Neural cell (in vitro differentiated cells): Measurements from ENCODE around the gene SAMMSON.

Experiments used
- CTCF ChIP-seq: fragments of 450-650 bp; IDR thresholded peaks from 2 replicates; pipeline ENCODE4 v1.5.1; 2014; ENCODE audit warnings: antibody characterized with exemption, mild to moderate bottlenecking, moderate library complexity; ENCODE audit not compliant: poor library complexity, severe bottlenecking
- EP300 ChIP-seq: fragments of 450-650 bp; conservative IDR thresholded peaks from 2 replicates; pipeline ENCODE4 v1.6.1; 2014; ENCODE audit warnings: antibody characterized with exemption, mild to moderate bottlenecking, moderate library complexity; ENCODE audit not compliant: poor library complexity, severe bottlenecking
- EZH2 ChIP-seq: fragments of 200-600, 300-800 bp; shearing (Covaris generic), sonication (generic); IDR thresholded peaks from 2 replicates; pipeline ENCODE4 v1.6.1; 2014; ENCODE audit warnings: antibody characterized with exemption, low read length, borderline replicate concordance, mild to moderate bottlenecking; ENCODE audit not compliant: insufficient read depth, poor library complexity, severe bottlenecking
- MXI1 ChIP-seq: fragments of 450-650 bp; conservative IDR thresholded peaks from 2 replicates; pipeline ENCODE4 v1.6.1; 2014; ENCODE audit warnings: antibody characterized with exemption, mild to moderate bottlenecking; ENCODE audit not compliant: poor library complexity, severe bottlenecking
- RAD21 ChIP-seq: fragments of 450-650 bp; conservative IDR thresholded peaks from 2 replicates; pipeline ENCODE4 v1.6.1; 2014; ENCODE audit warnings: antibody characterized with exemption, mild to moderate bottlenecking, moderate library complexity
- REST ChIP-seq: IDR thresholded peaks from 2 replicates; pipeline ENCODE4 v1.6.1; 2012; ENCODE audit warnings: borderline replicate concordance
- TAF1 ChIP-seq: IDR thresholded peaks from 2 replicates; pipeline ENCODE4 v1.6.1; 2012; ENCODE audit warnings: low read depth

GRCh38 chr3:70000563-70001081 is 1.1 kb downstream of the SAMMSON start:
- TF ChIP-seq CTCF (no peak), RAD21 (no peak), TAF1 (no peak), EZH2 (no peak), EP300 (no peak), REST (no peak), MXI1 (no peak)
